Hippocampal formation (tissue), 2 donors: ENCODE results near the gene GTPBP8.
"Not testable (repeated sequence)": the region's sequence is repeated elsewhere in the genome, so short reads cannot be mapped to it uniquely, and the experiment has no call there.

ENCODE experiments used
- DNase-seq, 2 donors: peaks; one replicate each; lab custom pipeline; 2025; lab: John Stamatoyannopoulos, UW

GTPBP8 gene

DNA sequence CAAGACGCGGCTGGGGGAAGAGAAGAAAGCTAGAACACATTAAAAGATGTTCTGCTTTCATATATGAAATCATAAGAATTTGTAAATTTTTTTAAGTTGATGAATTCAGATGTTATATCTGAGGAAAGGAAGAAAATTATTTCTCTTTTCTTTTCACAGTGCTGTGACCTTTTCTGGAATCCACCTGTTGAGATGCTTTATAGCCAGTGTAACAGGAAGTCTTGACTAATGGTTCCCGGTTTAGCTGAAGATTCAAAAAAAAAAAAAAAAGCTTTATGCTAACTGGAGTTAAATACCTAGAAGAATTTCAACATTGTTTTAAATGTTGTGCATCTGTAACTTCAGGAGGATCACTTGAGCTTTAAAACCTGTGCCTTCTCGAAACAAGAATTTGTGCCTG lies 9.9 kb downstream of the GTPBP8 start:
- no peak for DNase-seq

DNA sequence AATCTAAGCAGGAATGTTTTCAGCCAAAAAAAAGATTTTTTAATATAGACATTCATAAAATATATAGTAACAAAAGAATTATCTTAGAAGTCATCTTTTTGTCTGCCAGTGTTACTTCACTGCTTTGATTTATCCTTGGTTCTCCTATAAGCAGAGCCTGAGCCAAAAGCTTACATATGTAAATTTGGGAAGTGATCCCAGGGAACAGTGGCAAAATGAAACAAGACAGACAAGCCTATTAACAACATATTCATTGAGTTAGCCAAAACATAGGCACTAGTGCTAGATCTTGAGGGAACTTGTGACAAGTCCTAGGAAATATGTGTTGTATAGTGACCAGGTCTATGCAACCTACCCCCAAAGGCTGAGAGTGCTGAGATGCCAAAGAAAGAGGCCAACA lies 11.3 kb downstream of the GTPBP8 start:
- no peak for DNase-seq

DNA sequence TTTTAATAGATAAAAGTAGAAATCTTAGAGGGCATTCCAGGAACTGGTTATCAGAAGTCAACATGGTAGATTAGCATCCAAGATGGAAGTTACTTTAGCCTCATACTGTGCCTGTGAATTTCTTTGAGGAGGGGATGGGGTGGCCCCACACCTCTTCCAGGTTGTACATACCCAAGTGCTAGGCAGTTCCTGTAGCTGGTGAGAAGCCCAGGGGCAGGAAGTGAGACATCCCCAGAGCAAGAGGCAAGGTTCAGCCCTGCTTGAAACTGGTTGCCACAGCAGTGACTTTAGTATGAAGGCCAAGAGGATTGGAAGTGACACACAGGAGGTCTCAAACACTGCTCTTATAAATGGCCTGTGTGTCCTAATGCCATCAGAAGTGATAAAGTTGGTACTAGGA lies 11.9 kb downstream of the GTPBP8 start:
- DNase-seq, result no peak

GRCh38 chr3:113005611-113006010 lies 14.8 kb downstream of the GTPBP8 start:
- no peak for DNase-seq

- no peak for DNase-seq
These were observed 15.7 kb downstream of the GTPBP8 start for GRCh38 chr3:113006359-113007056.

GRCh38 chr3:113008117-113008516 lies 17.3 kb downstream of the GTPBP8 start:
- DNase-seq, result no peak

GRCh38 chr3:113013593-113013992 lies 22.8 kb downstream of the GTPBP8 start:
- DNase-seq, result no peak

DNA sequence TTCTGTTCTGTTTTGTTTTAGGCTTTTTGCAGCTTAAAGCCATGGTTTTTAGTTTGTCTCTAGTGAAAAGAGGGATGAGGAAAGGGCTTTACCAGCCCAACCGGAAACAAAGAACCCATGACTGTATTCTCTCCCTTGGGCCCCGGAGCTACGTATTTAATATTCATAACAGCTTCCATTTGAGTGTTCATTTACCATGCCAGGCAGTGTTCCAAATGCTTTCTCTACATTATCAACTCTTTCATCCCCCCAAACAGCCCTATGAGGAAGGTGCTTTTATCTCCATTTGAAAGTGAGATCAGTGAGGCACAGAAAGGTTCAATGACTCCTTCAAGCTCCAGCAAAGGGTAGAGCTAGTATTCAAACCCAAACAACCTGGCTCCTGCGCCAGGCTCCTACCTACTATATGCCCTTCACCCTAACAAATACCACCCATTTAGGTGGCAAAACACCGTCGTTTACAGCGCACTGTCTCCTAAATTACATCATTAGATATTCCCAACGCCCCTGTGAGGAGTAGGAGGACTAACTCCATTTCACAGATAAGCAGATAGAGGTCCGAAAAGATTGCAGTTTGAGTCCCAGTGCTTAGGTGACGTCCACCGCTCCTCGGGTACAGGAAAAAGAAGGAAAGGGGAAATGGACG lies 27.9 kb downstream of the GTPBP8 start:
- no peak for DNase-seq

DNA sequence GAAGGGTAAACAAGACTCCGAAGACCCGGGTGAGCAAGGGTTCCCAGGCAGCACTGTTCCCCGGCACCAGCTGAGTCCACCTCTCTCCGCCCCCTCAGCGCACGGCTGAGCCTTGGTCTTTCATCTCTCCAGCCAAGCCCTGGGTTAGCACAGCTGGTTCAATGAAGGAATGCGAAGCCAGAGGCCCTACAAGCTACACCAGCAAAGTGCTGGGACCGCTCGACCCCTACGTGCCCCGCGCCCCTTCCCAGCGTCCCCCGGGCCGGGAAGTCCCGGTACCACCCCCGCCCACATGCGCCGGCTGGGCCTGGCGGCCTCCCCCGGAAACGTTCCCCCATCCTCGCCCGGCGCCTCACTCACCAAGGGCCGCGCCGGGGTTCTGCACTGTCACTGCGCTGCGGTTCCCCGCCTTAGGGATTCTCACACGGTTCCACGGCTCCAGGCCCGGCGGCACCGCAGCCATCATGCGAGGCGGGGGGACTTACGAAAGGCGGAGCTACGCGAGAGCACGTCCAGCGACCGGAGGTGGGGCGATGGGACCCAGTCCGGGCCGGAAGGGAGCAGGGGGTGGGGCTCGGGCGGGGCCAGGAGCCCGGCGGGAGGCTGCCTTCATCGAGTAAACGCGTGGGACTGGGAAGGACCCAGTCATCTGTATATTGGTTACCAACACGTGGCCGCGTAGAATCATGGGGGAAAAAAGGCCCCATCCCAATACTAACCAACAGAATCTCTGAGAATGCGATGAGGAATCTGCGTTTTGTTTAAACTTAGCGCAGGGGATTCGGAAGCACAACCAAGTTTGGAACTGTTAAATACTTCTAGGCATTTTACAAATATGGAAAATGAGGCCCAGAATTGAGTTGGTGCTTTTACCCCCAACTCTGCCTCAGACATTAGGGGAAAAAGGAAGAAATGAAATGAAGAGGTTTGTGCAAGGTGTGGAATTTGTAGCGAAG lies 28.7 kb downstream of the GTPBP8 start:
- DNase-seq, result peak; percentile 86 to 87

GRCh38 chr3:113021471-113021870 lies 30.7 kb downstream of the GTPBP8 start:
- DNase-seq, result no peak

GRCh38 chr3:113034011-113034410 lies 43.2 kb downstream of the GTPBP8 start:
- no peak for DNase-seq

DNA sequence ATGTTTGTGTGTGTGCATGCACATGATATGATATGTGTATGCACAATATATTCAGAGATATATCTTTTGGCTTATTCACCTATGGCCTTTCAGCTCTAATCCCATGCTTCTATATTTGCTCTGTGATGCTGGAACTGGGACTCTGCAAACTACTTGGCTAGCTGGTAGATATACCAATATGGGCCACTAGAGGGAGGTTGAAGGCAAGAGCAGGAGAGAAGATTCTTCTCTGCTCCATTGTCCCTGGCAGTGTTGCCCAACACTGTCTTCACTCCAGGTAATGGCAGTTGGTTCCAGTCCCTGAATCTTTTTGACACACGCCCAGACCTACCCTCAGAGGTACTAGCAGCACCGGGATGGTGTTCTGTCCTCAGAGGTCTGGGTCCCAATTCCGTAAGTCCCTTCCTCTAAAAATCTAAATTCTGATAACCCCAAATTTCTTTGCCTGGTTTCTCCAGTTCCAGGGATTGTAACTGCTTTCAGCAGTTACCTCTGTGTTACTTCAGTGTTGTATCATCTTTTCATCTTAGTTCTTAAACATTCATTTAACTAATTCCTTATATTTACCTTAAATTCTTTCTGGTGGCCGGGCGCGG lies 44.7 kb downstream of the GTPBP8 start:
- peak in 1 of 2 donors; percentile 27 for DNase-seq

DNA sequence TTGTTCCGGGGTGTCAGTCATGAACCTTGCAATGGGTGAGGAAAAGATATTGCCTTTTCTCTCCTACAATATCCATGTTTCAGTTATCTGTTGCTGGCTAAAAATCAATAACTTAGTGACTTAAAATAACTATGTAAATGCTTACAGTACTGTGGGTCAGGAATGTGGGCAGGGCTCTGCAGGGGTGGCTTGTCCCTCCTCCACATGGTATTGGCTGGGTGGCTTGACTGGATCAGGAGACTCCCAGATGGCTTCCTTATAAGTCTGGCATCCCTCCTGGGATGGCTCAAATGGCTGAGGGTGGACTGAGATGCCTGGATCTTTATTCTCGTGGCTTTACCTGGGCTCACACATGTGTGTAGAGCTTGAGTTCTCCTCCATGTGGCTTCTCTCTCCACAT lies 47.5 kb downstream of the GTPBP8 start:
- DNase-seq, result no peak

- no peak for DNase-seq
These were observed 48.8 kb downstream of the GTPBP8 start for GRCh38 chr3:113039546-113039945.

DNA sequence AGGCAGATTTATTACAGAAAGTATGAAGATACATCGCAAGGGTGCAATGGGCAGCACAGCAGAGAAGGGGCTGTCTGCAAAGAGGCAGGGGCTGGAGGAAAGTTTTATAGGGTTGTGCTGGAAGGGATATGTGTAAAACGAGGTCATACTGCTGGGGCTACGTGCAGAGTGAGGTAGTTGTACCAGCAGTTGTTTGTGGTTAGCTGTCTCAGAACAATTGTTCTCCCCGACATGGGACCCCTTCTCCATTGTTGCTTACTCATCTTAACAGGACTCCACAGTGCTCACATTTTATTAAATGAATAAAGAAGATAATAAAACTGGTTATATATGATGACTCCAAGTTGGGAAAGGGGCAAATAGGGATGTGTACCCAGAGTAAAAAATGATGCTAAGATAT lies 49.4 kb downstream of the GTPBP8 start:
- no peak for DNase-seq

DNA sequence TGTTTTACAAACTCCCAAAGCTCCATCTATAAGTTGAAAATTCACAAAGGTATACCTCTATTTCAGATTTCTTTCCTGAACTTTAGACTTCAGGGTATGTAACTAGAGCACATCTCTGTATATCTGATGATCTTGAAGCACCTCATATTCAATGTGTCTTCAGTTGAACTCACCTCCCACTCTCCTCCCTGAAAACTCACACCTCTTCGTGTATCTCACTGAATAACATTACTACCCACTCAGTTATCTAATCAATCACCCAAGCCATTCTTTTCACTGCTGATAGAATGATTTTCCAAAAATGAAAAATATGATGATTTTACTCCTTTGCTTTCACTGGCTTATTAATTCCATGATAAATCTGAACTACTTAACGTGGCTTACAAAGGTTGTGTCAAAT lies 52.9 kb downstream of the GTPBP8 start:
- no peak for DNase-seq

DNA sequence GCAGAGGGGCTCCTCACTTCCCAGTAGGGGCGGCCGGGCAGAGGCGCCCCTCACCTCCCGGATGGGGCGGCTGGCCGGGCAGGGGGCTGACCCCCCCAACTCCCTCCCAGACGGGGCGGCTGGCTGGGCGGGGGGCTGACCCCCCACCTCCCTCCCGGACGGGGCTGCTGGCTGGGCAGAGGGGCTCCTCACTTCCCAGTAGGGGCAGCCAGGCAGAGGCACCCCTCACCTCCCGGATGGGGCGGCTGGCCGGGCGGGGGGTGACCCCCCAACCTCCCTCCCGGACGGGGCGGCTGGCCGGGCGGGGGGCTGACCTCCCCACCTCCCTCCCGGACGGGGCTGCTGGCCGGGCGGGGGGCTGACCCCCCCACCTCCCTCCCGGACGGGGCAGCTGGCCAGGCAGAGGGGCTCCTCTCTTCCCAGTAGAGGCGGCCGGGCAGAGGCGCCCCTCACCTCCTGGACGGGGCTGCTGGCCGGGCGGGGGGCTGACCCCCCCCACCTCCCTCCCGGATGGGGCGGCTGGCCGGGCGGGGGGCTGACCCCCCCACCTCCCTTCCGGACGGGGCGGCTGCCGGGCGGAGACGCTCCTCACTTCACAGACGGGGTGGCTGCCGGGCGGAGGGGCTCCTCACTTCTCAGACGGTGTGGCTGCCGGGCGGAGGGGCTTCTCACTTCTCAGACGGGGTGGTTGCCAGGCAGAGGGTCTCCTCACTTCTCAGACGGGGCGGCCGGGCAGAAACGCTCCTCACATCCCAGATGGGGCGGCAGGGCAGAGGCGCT lies 55.6 kb downstream of the GTPBP8 start:
- not testable (repeated sequence) for DNase-seq

DNA sequence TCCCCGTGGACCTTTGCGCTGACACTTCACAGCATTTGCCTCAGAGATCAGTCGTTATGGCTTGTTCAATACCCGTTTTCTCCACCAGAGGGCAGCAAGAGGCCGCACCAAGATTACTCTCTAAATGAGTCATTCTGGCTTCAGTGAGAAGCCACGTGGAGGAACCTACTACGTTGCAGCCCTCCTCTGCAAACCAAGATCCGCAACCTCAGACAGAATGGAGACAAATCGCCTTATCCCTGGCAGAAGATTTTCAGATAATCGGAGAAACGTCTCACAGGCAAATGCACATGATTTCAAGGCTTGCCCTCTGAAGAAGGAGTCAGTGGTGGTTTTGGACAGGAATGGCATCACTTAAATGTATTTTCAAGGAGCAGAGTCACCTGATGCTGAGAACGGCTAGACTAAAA lies 60.5 kb downstream of the GTPBP8 start:
- peak; percentile 76 to 80 for DNase-seq
